GM18502 (cell line): ENCODE measurements around the gene MAP3K1.

ENCODE experiments used
- ATAC-seq: cut with Tn5 transposase; IDR thresholded peaks from one replicate; pipeline ENCODE4 v1.9.1; 2021; ENCODE audit warnings: mild to moderate bottlenecking; ENCODE audit not compliant: unreplicated experiment, poor library complexity

The MAP3K1 gene

DNA sequence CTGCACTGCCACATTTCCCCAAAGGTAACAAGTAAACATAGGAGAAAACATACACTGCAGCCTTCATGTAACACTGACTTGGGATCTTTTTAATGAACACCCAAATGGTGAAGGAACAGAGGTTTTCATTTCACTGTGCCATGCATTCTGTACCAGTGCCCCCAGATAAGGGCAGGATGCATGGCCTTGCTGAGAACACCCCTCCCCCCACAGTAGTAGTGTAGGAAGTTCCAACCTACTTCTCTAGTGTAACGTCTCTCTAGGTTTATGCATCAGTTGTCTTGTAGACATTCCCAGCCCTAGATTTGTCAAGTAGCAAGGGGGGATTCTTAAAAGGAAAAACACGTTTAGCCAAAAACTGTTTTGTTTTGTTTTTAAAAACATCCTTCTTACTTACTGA lies 29.9 kb downstream of the MAP3K1 start:
- ATAC-seq: no peak

DNA sequence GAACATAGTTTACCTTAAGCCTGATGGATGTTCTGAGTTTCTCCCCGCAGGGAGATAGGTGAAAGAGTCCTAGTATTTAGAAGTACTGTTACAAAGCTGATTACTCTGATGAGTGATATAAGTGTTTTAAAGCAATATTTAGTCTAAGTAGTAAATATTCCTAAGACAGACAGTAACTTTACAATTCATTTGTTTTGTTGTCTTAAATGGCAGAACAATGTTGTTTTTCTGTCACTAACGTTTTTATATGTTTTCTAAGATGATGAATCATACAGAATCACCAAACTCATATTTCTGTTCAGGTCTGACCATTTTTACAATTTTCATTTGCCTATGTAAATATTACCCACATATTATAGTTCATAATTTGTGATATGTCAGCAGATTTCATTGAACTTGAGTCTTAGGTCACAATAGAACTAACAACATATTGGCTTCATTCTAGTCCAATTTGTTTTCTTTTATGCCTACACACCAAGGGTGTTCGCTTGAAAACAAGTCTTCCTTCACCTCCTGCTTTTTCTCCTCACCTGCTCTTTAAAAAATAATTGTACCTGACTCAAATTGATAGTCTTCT lies 30.6 kb downstream of the MAP3K1 start:
- ATAC-seq: no peak

DNA sequence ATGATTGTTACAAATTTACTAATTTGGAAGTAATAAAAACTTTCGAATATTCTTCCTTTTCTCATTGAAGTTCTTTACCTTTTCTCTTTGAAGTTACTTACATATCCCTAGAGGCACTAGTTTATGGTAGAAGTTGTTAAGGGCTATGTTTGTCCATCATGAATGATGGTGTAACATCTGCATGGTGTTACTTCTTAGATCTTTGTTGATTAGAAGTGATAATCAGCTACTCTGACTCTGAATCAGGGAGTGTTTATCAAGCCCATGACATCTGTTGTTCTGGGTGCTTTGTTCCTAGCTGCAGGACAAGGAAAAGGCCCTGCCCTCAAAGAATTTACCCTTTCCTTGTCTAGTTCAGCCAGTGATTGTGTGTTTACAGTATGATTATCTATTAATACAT lies 32.9 kb downstream of the MAP3K1 start:
- ATAC-seq: no peak

DNA sequence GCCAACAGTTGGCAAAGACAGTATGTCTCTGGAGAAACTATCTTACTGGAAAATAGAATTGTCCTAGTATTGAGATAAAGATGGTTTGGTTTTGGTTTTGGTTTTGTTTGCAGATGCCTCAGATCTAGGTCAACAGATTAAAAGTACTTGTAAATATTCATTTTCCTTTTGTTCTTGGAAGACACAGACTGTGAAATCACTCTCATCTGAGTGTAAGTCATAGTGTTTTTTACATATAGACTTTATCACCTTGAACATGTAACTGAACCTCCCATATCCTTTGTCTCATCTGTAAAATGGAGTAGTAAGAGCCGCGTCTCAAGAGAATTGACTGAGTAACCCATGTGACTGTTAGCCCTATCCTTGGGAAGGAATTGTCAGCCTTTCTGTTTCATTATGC lies 34.3 kb downstream of the MAP3K1 start:
- no peak for ATAC-seq

DNA sequence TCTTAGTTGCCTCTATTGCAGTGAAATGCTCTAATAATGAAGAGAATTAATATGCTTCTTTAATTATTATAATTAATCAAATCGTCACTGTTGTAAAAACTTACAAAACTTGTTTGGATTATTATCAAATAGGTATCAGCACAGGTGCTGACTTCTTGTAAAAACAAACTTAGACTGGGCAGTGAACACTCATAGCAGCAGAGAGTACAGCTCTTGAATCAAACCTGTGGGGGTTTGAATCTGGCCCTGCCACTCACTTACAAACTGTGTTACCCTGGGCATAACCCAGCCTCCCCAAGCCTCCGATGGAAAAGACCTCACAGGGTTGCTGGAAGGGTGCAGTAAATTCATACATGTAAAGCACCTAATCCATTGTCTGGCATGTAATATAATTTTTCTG lies 35.1 kb downstream of the MAP3K1 start:
- ATAC-seq: no peak

DNA sequence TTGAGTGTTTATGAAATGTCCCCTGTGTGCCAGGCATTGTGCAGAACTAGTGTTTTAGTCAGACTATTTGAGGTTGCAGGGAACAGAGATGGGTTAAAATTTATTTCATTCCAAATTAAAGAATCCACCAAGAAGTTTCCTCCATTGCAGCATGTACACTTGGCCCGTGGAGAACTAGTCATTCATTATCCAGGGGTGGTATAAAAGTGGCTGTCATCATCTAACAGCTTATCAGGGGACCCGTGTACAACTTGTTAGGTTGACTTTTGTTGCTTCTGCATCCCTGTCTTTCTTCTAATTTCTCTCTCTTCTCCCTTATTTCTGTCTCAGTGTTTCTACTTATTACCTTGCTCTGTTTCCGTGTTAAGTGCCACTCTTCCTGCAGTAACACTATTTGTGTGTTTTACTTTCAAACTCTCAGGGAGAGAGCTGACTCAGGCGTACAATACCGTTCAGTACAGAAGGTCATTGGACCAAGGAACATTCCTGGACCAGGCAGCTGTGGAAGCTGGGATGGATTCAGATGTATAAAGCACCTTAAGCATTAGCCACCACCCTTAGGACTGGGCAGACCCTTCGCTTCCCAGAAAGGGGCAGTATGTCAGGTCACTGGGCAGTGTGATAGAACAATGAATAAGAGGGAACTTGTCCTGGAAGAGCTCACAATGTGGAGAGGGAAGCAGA lies 36.1 kb downstream of the MAP3K1 start:
- no peak for ATAC-seq

DNA sequence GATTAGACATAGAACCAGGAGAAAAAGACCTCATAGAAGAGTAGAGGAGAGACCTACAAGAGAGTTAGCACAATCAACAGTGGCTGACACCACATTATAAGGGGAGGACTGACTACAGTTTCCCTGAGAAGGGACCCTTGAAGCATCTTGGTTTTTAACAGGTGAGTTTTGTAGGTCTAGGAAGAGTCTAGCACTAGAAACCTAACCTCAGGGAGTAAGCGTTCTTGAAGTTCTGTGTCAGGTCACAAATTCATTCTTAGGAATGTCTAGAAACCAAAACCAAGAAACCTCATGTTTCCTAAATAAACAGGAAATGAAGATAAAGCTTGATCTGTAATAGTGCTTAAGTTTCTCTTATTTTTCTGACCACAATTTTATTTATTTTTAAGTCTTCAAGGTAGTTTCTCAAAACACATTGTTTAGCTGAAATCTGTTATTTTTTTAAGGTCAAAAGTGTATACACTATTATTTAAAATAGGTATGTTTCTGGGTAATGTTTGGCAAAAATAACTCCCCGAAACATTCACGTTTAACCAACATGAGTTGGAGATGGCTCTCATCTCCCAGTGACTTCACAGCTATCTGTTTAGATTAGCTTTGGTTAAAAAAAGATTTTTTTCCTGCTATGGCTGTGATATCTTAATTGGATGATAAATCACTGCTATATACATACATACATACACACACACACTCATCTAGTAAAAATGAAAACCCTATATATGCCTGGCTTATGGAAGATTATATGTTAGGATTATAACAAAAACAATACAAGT lies 37.1 kb downstream of the MAP3K1 start:
- ATAC-seq: no peak

DNA sequence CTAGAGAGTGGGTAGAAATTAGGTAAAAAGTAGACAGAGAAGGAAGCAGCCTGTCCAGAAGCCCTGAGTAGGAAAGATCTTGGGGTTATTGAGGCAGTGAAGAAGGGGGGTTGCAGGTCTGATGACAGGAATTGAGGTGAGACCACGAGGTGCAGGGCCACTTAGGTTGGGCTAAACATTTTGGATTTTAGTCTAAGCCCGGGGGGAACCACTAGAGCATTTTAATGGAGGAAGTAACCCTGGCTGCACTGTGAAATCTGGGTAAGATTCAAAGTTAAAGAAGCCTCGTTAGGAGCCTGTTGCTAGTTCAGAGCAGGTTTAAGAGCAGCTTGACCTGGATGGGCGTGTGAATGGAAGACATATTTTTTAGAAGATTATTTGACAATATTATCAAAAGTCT lies 38.3 kb downstream of the MAP3K1 start:
- no peak for ATAC-seq

DNA sequence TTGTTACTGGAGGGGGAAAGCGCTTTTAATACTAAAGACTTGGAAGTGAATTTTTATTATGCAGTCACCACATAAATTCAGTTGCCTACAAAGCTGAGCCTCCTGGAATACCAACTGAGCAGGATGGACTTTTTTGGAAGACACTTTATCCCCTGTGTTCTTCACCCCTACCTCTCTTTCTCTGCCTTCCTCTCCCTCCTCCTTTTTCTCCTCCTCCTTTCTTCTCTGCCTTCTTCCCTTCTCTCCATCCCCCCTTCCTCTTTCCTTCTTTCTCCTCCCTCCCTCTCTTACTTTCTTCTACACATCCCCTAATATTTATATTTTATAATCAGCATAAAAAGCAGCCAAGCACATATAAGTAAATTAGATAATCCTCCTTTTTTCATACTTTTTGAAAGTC lies 39.6 kb downstream of the MAP3K1 start:
- ATAC-seq: no peak

DNA sequence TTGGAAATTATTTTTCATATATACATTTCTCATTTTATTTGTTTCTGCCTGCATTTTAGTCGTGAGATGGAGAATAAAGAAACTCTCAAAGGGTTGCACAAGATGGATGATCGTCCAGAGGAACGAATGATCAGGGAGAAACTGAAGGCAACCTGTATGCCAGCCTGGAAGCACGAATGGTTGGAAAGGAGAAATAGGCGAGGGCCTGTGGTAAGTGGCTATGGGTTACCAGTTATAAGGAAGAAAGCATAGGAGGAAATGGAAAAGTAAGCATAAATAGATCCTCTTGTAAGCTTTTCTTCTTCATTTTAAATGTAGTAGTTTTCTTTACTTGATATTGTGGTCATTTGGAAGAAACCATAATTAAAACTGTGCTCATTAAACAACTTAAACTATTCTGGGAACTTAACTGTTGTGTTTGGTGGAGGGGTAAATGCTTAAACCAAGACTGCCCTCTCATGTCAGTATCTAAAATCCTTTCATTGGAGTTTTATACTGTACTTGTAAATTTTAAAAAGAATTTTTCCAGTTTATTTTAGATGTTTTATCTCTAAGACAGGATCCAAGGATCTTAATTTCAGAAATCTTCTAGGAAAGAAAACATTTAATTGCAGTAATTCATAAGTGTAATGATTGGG lies 41.3 kb downstream of the MAP3K1 start:
- no peak for ATAC-seq

DNA sequence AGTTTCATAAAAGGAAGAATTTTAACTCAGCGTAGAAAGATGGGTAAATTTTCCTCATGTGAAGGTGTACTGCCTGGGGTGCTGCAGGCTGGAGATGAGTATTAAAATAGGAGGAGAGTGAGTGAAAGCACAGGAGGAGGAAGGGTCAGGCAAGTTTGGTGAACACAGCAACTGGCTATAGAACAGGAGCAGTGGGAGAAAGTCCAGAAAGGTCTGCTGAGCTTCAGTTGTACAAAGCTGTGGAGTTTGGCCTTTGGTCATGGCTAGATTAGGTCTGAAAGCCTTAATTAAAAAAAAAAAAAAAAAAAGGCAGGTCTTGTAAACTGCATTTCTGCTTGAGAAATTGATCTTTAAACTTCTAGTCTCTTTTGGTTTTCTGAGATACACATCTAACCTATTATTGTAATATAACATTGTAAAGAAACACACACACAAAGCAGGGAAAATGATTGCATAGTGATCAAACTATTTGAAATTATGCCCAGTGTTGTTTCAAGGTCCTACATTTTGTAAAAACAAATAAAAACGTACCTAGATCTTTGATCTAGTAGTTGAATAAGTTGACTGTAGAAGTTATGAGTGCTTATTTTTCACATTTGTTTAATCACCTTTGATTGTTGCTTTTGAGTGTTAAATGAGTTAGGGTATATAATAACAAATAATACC lies 43.6 kb downstream of the MAP3K1 start:
- no peak for ATAC-seq

DNA sequence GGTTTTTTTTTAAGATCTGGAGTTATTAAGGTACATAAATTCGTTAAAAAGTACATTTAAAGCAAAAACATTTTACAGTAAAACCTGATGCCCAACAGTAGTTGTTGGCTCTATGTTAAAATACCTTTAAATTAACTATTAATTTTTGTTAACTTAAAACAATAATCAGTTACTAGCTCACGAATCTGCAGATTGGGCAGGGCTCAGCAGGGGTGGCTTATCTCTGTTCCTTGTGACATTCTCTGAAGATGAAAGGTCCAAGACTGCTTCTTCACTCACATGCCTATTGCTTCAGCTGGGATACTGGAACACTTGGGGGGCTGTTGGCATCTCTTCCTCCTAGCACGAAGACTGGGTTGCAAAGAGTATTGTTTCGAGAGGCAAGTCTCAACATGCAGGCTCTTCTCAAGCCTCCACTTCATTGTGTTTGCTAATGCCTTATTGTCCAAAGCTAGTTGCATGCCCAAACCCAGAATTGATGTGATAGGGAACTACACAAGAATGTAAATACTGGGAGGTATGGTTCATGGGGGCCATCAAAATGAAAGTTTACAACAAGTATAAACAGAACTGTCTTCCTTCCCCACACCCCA lies 46.6 kb downstream of the MAP3K1 start:
- ATAC-seq: no peak

DNA sequence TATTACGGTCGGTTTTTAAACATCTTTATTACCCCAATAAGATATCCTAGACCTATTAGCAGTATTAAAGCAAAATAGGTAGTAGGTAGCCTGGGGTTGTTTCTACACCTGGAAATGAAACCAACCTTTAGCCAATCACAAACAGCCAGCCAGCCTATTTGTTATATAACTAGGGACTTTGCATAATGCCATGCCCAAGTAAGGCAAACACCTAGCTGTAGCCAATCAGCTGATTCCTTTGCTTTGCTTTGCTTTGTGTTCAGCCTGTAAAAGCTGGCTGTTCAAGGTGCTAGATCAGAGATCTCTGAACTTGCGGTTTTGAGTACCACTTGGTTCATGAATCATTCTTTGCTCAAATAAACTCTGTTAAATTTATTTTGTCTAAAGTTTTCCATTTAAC lies 47.6 kb downstream of the MAP3K1 start:
- ATAC-seq: no peak

DNA sequence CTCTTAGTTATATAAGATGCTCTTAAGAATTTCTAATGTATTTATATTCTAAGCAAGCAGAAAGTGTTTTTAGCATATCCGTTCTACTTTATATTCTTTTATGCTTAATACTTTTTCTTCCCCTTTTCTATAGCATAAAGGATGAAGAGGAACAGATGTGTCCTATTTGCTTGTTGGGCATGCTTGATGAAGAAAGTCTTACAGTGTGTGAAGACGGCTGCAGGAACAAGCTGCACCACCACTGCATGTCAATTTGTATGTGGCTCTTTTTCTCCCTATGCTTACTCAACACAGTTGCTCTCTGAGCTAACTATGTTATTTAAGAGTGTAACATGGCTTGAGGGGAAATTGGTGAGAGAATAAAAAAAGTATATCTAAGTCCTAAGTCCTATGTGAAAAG lies 56.4 kb downstream of the MAP3K1 start:
- ATAC-seq: no peak

DNA sequence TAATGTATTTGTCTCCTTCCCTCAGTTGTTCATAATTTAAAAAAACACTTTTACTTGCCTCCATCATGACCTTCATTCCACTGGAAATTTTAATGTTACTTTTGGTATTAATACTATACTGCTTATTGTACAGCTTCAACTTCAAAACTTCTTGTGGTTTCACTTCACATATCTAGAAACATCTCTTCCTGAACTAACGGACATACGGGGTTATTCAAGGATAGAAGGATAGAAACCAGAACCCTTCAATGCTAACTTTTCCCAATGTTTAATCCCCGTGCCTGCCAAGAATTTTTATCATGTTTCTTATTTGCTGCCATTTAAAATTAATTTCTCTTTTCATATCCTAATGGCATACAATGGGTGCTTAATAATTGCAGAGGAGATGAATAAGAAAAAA lies 57.7 kb downstream of the MAP3K1 start:
- no peak for ATAC-seq

DNA sequence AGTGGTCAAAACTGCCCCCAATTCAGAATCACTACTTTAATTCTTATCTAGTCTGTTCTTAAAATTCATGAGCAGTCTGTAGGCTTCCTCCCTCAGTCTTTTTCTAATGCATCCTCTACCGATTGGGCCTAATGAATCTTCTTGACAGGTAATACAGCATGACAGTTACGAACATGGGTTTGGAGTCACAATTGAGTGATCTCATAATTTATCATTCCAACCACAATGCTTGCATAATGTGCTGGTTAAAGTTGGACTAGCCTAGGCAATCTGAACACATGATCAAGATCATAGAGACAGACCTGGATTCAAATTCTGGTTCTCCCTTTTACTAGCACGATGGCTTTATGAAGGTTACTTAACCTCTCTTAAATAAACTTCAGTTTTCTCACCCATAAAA lies 61.0 kb downstream of the MAP3K1 start:
- ATAC-seq: no peak

DNA sequence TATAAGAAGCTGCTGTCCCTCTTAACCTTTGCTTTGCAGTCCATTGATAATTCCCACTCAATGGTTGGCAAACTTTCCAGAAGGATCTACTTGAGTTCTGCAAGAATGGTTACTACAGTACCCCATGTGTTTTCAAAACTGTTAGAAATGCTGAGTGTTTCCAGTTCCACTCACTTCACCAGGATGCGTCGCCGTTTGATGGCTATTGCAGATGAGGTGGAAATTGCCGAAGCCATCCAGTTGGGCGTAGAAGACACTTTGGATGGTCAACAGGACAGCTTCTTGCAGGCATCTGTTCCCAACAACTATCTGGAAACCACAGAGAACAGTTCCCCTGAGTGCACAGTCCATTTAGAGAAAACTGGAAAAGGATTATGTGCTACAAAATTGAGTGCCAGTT lies 66.2 kb downstream of the MAP3K1 start:
- no peak for ATAC-seq

DNA sequence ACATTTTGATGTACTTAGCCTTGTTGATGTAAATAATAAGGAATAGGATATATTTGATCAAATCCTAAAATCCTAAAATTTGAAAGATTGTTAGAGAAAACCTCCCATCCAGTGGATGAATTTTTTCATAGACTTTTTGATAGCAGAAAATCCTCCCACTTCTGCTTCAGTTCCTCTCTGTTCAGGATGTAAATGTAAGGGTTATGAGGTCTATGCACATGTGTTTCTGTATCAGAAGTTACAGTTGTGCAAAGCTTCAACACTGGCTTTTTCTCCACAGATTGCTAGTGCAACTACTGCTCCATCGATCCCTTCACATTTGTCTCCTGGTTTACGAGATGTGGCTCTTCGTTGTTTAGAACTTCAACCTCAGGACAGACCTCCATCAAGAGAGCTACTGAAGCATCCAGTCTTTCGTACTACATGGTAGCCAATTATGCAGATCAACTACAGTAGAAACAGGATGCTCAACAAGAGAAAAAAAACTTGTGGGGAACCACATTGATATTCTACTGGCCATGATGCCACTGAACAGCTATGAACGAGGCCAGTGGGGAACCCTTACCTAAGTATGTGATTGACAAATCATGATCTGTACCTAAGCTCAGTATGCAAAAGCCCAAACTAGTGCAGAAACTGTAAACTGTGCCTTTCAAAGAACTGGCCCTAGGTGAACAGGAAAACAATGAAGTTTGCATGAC lies 78.1 kb downstream of the MAP3K1 start:
- ATAC-seq: no peak

DNA sequence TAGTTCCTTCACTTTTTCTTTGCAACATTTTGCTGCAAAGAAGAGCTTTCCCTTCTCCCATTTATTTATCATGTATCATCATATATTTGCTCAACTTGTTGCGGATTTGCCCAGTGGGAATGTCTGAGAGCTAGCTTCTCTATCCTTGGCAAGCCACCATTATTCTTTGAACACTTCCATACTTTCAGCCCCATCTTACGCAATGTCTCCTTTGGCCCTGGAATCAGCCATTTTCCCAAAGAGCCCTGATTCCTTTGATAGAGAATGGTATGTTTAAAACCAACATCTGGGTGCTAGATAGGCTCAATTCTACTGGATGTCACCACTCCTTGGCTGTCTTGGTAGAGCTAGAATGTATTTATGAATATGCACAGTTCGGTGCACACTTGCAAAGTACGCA lies 81.4 kb downstream of the MAP3K1 start:
- no peak for ATAC-seq

DNA sequence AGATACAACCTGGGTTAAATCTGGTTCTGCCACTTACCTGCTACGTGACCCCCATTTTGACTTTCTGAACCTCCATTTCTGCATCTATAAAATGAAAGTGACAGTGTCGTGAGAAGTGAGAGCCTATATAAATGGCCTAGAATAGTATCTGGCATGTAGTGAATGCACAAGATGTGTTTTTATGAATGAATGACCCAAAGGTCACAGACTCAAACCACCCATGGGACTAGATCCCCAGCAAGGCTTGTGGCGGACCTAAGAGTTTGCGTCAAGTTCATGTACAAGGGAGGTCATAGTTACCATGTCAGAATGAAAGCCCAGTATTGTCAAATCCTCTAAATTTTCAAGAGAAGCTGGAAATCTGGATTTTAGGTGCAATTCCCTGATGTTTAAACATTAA lies 82.9 kb downstream of the MAP3K1 start:
- no peak for ATAC-seq
